NCI-H446 treated with DMSO at 0.1 percent for 48 hours (cell line): ENCODE data around the gene PFDN6.
"Not testable (repeated sequence)": the region's sequence is repeated elsewhere in the genome, so short reads cannot be mapped to it uniquely, and the experiment has no call there.

Source experiments
- DNase-seq: peaks from one replicate; lab custom pipeline; 2025; lab: John Stamatoyannopoulos, UW

The PFDN6 gene

GRCh38 chr6:33273924-33274902, 15.2 kb upstream of the PFDN6 start:
- DNase-seq = no peak

- not testable (repeated sequence) for DNase-seq
Observed at GRCh38 chr6:33275795-33276580, 13.4 kb upstream of the PFDN6 start.

- DNase-seq = no peak
Observed at GRCh38 chr6:33276581-33276863, 12.9 kb upstream of the PFDN6 start.

GRCh38 chr6:33276864-33277662, 12.3 kb upstream of the PFDN6 start, which contains the start of gene B3GALT4:
TSS of gene B3GALT4 (plus strand) at chr6:33277123. CDS start at chr6:33277420, 297 bp downstream.
- no peak for DNase-seq

- DNase-seq = no peak
Observed at GRCh38 chr6:33277663-33278391, 11.6 kb upstream of the PFDN6 start.

GRCh38 chr6:33278392-33278741, 11.0 kb upstream of the PFDN6 start:
- no peak for DNase-seq

GRCh38 chr6:33278810-33279209, 10.6 kb upstream of the PFDN6 start:
- no peak for DNase-seq

GRCh38 chr6:33279257-33279695, 10.1 kb upstream of the PFDN6 start:
- DNase-seq = no peak

GRCh38 chr6:33279971-33280511, 9.4 kb upstream of the PFDN6 start:
- DNase-seq = no peak

GRCh38 chr6:33280539-33280938, 8.9 kb upstream of the PFDN6 start:
- no peak for DNase-seq

- not testable (repeated sequence) for DNase-seq
Observed at GRCh38 chr6:33285214-33285613, 4.2 kb upstream of the PFDN6 start.

GRCh38 chr6:33286946-33287914, 2.2 kb upstream of the PFDN6 start:
- no peak for DNase-seq

- no peak for DNase-seq
Observed at GRCh38 chr6:33288141-33288920, 1.1 kb upstream of the PFDN6 start.

GRCh38 chr6:33289784-33290315, 449 bp downstream of the PFDN6 start:
- no peak for DNase-seq

GRCh38 chr6:33290459-33290858, 1.1 kb downstream of the PFDN6 start:
- no peak for DNase-seq

GRCh38 chr6:33292996-33293682, 3.7 kb downstream of the PFDN6 start:
- DNase-seq = no peak

- no peak for DNase-seq
Observed at GRCh38 chr6:33294086-33294823, 4.9 kb downstream of the PFDN6 start.
